ENCODE measurements around the gene PTPRG.

Gene PTPRG

GRCh38 chr3:61980041-61980440 lies 418.7 kb downstream of the PTPRG start:
- no peaks in the 10 kb centered on the region for H3K27me3 ChIP-seq (replicated peaks)
- H3K36me3 ChIP-seq (replicated peaks): no peaks in the 10 kb centered on the region
- H3K27ac ChIP-seq: no peak overlapping the region
- in situ Hi-C loops (cut with HindIII; ENCODE audit: low pct_ligation_motif_present, low sequenced_read_pairs): no loop called here
- DNase-seq: no peak
- TF ChIP-seq CTCF (IDR thresholded peaks at IDR 0.05; ENCODE audit: low read depth, low read length, missing control alignments): no peak
- H3K4me3 ChIP-seq (ENCODE audit: low read depth, low read length): no peak overlapping the region

- in situ Hi-C loops (cut with HindIII; ENCODE audit: low pct_ligation_motif_present, low sequenced_read_pairs): no loop called here
- H3K27ac ChIP-seq: no peak overlapping the region
These were observed 419.7 kb downstream of the PTPRG start for GRCh38 chr3:61981060-61981459.

GRCh38 chr3:61983479-61983878 lies 422.1 kb downstream of the PTPRG start:
- Histone ChIP-seq H3K4me3 (ENCODE audit: low read depth, low read length) (no peak overlapping the region), H3K27me3 (replicated peaks) (no peaks in the 10 kb centered on the region), H3K36me3 (replicated peaks) (no peaks in the 10 kb centered on the region), H3K27ac (no peak overlapping the region)
- no peak for DNase-seq
- no peak for TF ChIP-seq CTCF (IDR thresholded peaks at IDR 0.05; ENCODE audit: low read depth, low read length, missing control alignments)
- in situ Hi-C loops (cut with HindIII; ENCODE audit: low pct_ligation_motif_present, low sequenced_read_pairs): no loop called here

More at GRCh38 chr3:61981060-61981459, 419.7 kb downstream of the PTPRG start:
- no peaks in the 10 kb centered on the region for H3K27me3 ChIP-seq (replicated peaks)
- DNase-seq: no peak
- no peak for TF ChIP-seq CTCF (IDR thresholded peaks at IDR 0.05; ENCODE audit: low read depth, low read length, missing control alignments)
- no peaks in the 10 kb centered on the region for H3K36me3 ChIP-seq (replicated peaks)
- no peak overlapping the region for H3K4me3 ChIP-seq (ENCODE audit: low read depth, low read length)

- Histone ChIP-seq H3K4me3 (ENCODE audit: low read depth, low read length) (no peak overlapping the region), H3K27ac (no peak overlapping the region), H3K36me3 (replicated peaks) (no peaks in the 10 kb centered on the region), H3K27me3 (replicated peaks) (no peaks in the 10 kb centered on the region)
- DNase-seq: peak; percentile 47
- in situ Hi-C loops (cut with HindIII; ENCODE audit: low pct_ligation_motif_present, low sequenced_read_pairs): no loop called here
- no peak for TF ChIP-seq CTCF (IDR thresholded peaks at IDR 0.05; ENCODE audit: low read depth, low read length, missing control alignments)
These were observed 423.6 kb downstream of the PTPRG start for GRCh38 chr3:61985020-61985419.

- in situ Hi-C loops (cut with HindIII; ENCODE audit: low pct_ligation_motif_present, low sequenced_read_pairs): no loop called here
- no peak for TF ChIP-seq CTCF (IDR thresholded peaks at IDR 0.05; ENCODE audit: low read depth, low read length, missing control alignments)
- Histone ChIP-seq H3K4me3 (ENCODE audit: low read depth, low read length) (no peak overlapping the region), H3K36me3 (replicated peaks) (no peaks in the 10 kb centered on the region), H3K27ac (no peak overlapping the region), H3K27me3 (replicated peaks) (no peaks in the 10 kb centered on the region)
- no peak for DNase-seq
These were observed 425.1 kb downstream of the PTPRG start for GRCh38 chr3:61986473-61986872.

- no peak for DNase-seq
- H3K4me3 ChIP-seq (ENCODE audit: low read depth, low read length): no peak overlapping the region
- H3K27me3 ChIP-seq (replicated peaks): no peaks in the 10 kb centered on the region
- H3K36me3 ChIP-seq (replicated peaks): no peaks in the 10 kb centered on the region
- no peak for TF ChIP-seq CTCF (IDR thresholded peaks at IDR 0.05; ENCODE audit: low read depth, low read length, missing control alignments)
- no peak overlapping the region for H3K27ac ChIP-seq
- in situ Hi-C loops (cut with HindIII; ENCODE audit: low pct_ligation_motif_present, low sequenced_read_pairs): no loop called here
These were observed 428.3 kb downstream of the PTPRG start for GRCh38 chr3:61989681-61990080.

Data from brain microvascular endothelial cell (primary cell).